ENCODE measurements around the gene DAGLA.

GRCh38 chr11:61679296-61679695, 895 bp upstream of the DAGLA start:
- TF ChIP-seq POLR2A (IDR thresholded peaks at IDR 0.05), result no peak
- no peak for TF ChIP-seq CTCF (IDR thresholded peaks at IDR 0.05)
- no peak for TF ChIP-seq POLR2AphosphoS5 (IDR thresholded peaks at IDR 0.05)
- TF ChIP-seq EP300 (IDR thresholded peaks at IDR 0.05), result no peak
